Activated CD4-positive, alpha-beta T cell treated with anti-CD3 and anti-CD28 coated beads for 1 hour (primary cell): Measurements from ENCODE around the gene SIK2.

Experiments
- DNase-seq: peaks from one replicate; pipeline ENCODE4 v3.0.0-alpha.2; 2020

Gene SIK2

DNA sequence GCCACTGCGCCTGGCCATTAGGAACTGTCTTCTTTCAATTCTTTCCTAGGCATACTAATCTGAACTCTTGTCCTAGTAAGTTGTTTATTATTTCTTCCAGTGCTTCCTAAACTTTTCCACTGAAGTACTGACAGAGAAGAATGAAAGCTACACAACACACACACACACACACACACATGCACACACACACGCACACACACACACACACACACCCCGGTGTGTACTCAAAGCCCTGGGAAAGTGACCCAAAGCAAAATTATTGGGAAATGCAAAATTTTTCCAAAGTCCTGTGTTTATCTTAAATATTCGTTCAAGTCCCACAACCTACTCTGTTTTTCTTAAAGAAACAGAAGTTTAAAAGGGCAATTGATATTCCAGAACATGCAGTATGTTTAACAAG, 19.4 kb upstream of the SIK2 start:
- DNase-seq: no peak

DNA sequence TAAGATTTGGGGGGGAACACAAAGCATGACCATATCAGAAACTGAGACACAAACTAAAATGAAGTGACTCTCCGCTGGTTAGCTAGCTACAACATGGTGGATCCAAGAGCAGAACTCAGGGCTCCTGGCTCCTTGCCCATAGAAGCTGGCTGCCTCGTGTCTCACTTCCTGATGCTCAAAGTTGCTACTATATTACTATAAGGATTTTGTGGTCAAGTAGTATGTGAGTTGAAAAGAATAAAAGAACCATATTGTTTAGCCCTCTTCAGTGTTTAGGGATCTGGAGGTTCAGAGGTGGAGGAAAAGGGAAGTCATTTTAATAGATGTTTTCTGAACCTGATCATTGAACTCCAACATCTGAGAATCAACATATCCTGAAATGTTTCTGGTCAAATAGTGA, 16.9 kb upstream of the SIK2 start:
- DNase-seq: no peak

DNA sequence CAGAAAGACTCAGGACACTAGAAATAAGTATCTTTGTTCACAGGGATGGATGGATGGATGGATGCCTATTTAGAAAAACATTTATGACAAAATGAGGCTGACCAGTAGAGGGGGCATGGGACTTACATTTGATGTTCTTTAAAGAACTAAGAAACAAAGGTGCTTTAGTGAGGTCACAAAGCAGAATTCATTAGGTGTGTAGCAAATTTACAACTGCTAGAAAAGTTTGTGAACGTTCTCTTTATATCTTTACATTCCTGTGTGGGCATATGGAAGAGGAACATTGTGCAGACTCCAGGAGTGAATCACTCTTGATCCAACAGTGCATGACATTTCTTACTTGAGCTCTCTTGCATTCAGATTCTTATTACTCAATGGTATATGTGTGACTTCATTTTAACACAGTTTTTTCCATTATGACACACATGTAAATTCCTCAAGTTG, 15.8 kb upstream of the SIK2 start:
- DNase-seq: no peak

GRCh38 chr11:111589114-111589513, 13.1 kb upstream of the SIK2 start:
- no peak for DNase-seq

DNA sequence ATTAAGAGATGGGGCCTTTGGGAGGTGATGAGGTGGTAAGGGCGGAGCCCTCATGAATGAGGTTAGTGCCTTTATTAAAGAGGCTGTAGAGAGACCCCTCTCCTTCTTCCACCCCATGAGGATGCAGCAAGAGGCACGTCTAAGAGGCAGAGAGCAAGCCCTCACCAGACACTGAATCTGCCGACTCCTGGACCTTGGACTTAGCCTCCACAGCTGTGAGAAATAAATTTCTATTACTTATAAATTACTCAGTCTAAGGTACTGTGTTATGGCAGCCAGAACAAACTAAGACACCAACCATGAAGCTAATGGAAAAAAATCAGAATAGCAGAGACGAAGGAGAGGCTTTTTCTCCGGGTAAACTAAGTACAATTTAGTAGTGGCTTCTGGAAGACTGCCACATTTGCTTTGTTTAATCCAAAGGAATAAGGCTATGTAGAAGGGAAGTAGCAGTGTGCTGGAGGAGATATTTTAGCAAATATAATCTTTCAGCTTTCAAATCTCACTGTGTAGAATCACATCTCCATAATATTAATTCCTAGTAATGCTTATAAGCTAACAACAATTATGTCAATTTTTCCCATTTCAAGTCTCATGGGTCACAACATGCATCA, 12.3 kb upstream of the SIK2 start:
- DNase-seq: no peak

GRCh38 chr11:111591187-111591960, 10.9 kb upstream of the SIK2 start:
- DNase-seq: no peak

GRCh38 chr11:111592491-111592890, 9.8 kb upstream of the SIK2 start:
- no peak for DNase-seq

GRCh38 chr11:111596319-111596718, 5.9 kb upstream of the SIK2 start:
- no peak for DNase-seq

DNA sequence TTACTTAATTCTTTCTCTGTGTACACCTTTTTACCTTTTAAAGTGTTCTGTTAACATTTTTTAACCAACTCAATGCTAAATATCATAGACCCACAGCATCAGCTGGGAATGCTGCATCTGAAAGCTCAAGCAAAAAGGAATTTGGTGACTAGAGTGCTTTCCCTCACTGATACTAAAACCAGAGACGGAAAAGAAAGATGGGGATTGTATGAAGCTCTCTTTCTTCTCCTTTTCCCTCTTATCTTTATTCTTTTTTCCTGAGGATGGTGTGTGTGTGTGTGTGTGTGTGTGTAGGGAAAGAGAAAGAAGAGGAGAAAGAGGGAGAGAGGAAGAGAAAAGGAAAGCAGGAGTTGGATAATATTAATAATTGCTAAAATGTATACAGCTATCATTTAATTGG, 4.1 kb upstream of the SIK2 start:
- no peak for DNase-seq

- DNase-seq: no peak
Observed at GRCh38 chr11:111598559-111598958, 3.7 kb upstream of the SIK2 start.

GRCh38 chr11:111601636-111601978, 642 bp upstream of the SIK2 start:
- DNase-seq: no peak

DNA sequence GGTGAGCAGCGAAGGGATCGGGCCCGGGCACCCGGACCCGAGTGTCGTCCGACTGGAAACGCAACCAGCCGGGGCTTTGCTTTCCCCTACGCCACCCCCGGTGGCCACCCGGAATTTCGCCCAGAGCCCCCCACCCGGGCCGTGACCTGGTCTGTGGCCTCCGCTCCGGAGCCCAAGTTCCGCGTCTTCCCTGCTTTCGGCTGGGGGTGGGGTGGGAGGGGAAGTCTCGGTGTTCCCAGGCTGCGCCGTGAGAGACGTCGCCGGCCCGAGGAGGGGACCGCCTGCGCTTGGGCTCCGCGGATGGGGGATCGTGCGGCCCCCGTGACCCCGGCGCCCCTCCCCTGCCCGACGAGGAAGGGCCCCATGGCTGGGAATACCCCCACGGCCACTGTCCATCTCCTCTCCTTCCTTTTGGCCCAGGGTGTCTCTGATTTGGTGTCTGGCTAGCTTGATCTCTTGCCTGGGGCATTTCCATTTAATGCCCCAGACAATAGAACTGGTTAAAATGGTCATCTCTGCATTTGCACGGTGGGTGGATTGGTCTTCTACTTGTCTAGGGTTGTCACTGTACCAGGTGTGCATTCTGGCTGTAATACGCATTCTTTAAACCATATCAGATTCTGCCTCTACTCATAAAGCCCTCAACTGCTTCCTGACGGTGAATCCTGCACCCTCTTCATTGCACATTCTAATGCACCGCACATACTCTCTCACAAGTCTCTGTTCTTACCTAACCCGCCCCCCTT, 789 bp downstream of the SIK2 start:
- DNase-seq: no peak

- no peak for DNase-seq
Observed at GRCh38 chr11:111603611-111604130, 1.4 kb downstream of the SIK2 start.

DNA sequence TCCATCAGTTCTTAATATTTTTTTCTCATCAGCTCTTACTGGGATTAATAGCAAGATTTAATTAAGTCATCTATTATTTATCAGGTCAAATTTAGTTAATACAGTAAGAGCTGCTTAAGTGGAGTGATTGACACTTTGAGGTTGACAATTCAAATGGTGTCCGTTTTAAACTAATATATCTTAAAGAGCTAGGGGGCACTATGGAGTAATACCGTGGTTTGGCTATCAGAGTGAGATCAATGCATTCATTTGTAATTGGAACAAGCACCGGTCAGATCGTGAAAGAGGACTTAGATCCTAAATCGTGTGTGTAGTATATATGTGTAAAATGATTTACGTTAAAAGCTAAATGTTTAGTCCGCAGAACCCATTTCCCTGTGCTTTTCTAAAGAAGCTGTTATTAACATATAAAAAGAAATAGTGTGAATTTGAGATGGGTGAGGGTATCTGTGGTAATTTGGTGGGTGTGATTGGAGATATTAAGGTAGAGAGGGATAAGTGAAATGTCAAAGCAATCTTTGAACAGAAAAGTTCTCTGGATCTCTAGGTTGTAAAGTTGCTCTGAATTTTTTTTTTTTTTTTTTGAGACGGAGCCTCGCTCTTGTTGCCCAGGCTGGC, 2.3 kb downstream of the SIK2 start:
- DNase-seq: no peak

DNA sequence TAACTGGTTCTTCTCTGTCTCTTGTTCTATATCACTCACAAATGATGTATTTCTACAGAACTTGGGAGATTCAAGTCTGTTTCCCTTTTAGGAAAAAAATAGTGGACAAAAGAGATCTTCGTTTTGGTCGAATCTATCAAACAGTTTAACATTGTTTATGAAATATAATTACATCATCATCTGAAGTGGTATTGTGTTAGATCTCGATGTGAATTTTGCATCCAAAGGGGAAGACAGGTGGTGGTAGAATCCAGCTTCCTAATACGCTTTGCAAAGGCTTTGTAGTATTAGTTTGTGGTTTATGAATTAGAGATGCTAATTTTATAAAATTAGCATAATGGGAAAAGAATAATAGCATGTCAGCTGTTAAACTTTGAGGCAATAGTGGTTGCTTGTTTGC, 3.4 kb downstream of the SIK2 start:
- DNase-seq: no peak

DNA sequence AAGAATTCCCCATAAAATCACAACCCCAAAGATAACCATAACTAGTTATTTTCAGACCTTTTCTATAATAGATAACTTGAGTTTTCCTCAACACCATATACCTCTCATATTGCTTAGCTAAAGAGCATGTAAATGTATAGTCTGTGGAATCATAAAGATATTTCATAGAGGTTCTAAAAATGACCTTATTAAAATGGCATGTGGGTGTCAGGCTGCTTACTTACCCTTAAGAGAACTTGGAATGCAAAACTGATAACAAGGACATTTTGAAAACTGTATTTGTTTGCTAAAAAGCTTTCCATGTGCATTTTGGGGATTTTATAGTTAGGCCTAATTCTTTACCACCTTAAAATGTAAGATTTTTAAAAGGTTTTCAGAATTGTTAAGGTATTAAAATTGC, 4.7 kb downstream of the SIK2 start:
- no peak for DNase-seq

- no peak for DNase-seq
Observed at GRCh38 chr11:111607751-111608150, 5.5 kb downstream of the SIK2 start.

- no peak for DNase-seq
Observed at GRCh38 chr11:111612224-111612623, 10.0 kb downstream of the SIK2 start.

- no peak for DNase-seq
Observed at GRCh38 chr11:111617286-111617685, 15.0 kb downstream of the SIK2 start.

GRCh38 chr11:111620518-111620917, 18.3 kb downstream of the SIK2 start:
- no peak for DNase-seq

- no peak for DNase-seq
Observed at GRCh38 chr11:111623527-111624030, 21.3 kb downstream of the SIK2 start.

DNA sequence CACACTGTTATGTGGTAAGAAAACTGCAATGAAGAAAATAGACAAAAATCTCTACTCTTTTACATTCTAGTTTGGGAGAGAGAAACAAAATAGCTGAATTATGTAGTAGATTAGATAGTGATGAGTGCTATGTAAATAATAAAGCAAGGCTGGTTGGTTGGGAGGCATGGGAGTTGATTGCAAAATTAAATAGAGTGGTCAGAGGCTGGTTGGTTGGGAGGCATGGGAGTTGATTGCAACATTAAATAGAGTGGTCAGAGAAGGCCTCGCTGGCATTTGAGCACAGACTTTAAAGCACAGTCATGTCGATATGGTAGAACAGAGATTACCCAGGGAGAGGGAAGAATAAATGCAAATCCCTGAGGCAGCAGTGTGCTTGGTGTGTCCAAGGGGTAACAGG, 22.4 kb downstream of the SIK2 start:
- DNase-seq: no peak

DNA sequence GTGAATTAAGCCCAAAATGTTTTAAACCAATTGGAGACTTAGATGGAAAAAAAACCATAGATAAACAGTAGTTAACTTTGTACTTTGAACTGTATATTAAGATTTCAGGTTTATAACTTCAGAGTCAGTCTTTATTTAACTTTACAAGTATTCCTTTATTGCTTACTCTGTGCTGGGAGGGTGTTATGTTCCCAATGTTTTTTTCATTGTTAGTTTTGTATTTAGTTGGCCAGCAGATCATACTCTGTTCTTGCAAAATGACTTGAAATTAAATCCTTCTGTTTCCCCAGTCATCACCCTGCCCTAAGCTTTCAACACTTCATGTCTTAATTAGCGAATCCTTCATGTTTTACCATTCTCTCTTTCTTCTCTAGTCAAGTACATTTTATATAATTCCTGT, 25.3 kb downstream of the SIK2 start:
- no peak for DNase-seq
